GM21381 (cell line): ENCODE measurements around the gene MCAM.

Experiments
- ATAC-seq: cut with Tn5 transposase; IDR thresholded peaks from one replicate; pipeline ENCODE4 v1.9.1; 2021; ENCODE audit warnings: mild to moderate bottlenecking, moderate library complexity; ENCODE audit not compliant: unreplicated experiment

The MCAM gene

GRCh38 chr11:119332111-119332765 is 15.3 kb upstream of the MCAM start:
- no peak for ATAC-seq

- no peak for ATAC-seq
Observed at GRCh38 chr11:119330237-119330636, 13.3 kb upstream of the MCAM start.

GRCh38 chr11:119329320-119329719 is 12.4 kb upstream of the MCAM start:
- no peak for ATAC-seq

- ATAC-seq, result no peak
Observed at GRCh38 chr11:119324189-119324588, 7.3 kb upstream of the MCAM start.

GRCh38 chr11:119323532-119324033 is 6.7 kb upstream of the MCAM start:
- ATAC-seq, result no peak

- ATAC-seq, result no peak
Observed at GRCh38 chr11:119322921-119323531, 6.1 kb upstream of the MCAM start.

- no peak for ATAC-seq
Observed at GRCh38 chr11:119322360-119322739, 5.4 kb upstream of the MCAM start.

GRCh38 chr11:119320776-119321524 is 4.0 kb upstream of the MCAM start:
- peak; percentile 44 for ATAC-seq

- ATAC-seq, result no peak
Observed at GRCh38 chr11:119320240-119320775, 3.4 kb upstream of the MCAM start.

GRCh38 chr11:119319700-119320239 is 2.8 kb upstream of the MCAM start:
- no peak for ATAC-seq

- no peak for ATAC-seq
Observed at GRCh38 chr11:119319136-119319699, 2.3 kb upstream of the MCAM start.

- no peak for ATAC-seq
Observed at GRCh38 chr11:119318240-119319135, 1.6 kb upstream of the MCAM start.

- ATAC-seq, result no peak
Observed at GRCh38 chr11:119317592-119318239, 786 bp upstream of the MCAM start.

GRCh38 chr11:119316016-119316728 is 758 bp downstream of the MCAM start:
- no peak for ATAC-seq

GRCh38 chr11:119315131-119316015 is 1.6 kb downstream of the MCAM start:
- no peak for ATAC-seq

- ATAC-seq, result no peak
Observed at GRCh38 chr11:119314726-119315125, 2.2 kb downstream of the MCAM start.

GRCh38 chr11:119310682-119311052 is 6.3 kb downstream of the MCAM start:
- no peak for ATAC-seq
